Measurements from ENCODE around the gene DHRS1. TPM values are rescaled to one million over a fixed set of nuclear protein-coding genes. Genes with fewer than 3 reads are reported as not detected.

Gene DHRS1
- total and polyA plus RNA-seq, 3 donors from 2014 or later, result 19.2 to 24.6 (median 22.5) TPM

DNA sequence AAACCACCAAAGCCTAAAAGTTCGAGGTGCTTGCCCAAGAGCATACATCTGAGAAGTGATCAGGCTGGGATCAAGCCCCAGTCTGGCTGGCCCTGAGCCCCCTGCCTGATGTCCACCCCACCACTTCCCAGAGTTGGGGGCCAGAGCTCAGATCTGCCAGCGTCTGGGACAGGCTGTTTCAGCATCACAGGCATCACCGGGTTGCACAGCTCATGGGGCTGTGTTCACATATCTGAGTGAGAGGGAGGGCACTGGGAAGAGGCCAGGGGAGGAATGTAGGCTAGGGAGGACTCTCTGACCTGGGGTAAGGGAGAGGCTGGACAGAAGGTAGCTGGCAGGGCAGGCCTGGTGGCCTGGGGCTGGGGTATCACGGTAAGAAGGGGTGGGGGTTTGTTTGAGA is 42.6 kb downstream of the DHRS1 start:
- WGBS, 2 donors, result 76 to 83% methylated on average over 4 of the region's 4 CpGs
- intact Hi-C loops (cut with DNase I; ENCODE audit: low total_unique reads), result no loop called here
- Histone ChIP-seq H3K27me3 (no peaks in the 10 kb centered on the region), H3K9me3 (no peaks in the 10 kb centered on the region), H3K27ac (no peak overlapping the region), H3K4me3 (no peak overlapping the region), H3K4me1 (no peaks in the 10 kb centered on the region), H3K36me3 (ENCODE audit: low read depth, missing control alignments) (no peaks in the 10 kb centered on the region)
- no peak for DNase-seq
- TF ChIP-seq, protein P1, sequence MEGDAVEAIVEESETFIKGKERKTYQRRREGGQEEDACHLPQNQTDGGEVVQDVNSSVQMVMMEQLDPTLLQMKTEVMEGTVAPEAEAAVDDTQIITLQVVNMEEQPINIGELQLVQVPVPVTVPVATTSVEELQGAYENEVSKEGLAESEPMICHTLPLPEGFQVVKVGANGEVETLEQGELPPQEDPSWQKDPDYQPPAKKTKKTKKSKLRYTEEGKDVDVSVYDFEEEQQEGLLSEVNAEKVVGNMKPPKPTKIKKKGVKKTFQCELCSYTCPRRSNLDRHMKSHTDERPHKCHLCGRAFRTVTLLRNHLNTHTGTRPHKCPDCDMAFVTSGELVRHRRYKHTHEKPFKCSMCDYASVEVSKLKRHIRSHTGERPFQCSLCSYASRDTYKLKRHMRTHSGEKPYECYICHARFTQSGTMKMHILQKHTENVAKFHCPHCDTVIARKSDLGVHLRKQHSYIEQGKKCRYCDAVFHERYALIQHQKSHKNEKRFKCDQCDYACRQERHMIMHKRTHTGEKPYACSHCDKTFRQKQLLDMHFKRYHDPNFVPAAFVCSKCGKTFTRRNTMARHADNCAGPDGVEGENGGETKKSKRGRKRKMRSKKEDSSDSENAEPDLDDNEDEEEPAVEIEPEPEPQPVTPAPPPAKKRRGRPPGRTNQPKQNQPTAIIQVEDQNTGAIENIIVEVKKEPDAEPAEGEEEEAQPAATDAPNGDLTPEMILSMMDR (IDR thresholded peaks at IDR 0.05), result no peak
- TF ChIP-seq POLR2A (IDR thresholded peaks at IDR 0.05), result no peak

DNA sequence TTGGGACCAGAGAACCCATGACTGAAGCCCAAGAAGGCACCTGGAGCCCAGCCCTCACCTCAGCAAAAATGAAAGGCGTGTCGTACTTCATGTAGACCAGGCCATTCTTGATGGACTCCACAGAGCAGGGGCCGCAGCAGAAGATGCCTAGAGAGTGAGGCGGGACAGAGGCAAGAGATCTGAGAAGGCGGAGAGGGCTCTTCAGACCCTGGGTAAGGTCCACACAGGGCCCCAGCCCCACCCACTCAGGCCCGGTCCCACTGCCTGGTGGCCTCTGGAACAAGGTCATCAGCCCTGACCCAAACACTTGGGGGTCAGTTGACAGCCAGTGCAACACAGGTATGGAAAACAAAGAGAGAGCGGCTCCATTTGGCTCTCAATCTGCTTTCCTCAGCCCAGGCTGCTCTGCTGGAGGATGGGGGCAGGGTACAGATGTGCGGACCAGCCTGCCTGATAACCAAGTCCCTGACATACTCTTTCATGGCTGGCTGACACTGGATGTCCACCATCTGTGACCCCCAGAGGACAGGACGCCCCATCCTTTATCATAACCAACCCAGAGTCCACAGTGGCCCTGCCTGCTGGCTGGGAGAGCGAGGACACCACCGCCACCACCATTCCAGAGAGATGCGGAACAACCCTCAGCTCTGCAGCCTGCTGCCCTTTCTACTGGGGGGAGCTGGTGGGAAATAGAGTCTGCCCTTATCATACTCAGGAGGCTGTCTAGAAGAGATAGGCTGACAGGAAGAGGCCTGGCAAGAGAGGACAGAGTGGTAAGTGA is 43.5 kb downstream of the DHRS1 start:
- no peak overlapping the region for H3K4me3 ChIP-seq
- intact Hi-C loops (cut with DNase I; ENCODE audit: low total_unique reads), result no loop called here
- TF ChIP-seq POLR2A (IDR thresholded peaks at IDR 0.05), result no peak
- TF ChIP-seq, protein P1 (IDR thresholded peaks at IDR 0.05), result no peak
- no peaks in the 10 kb centered on the region for H3K9me3 ChIP-seq
- no peak overlapping the region for H3K27ac ChIP-seq
- no peaks in the 10 kb centered on the region for H3K27me3 ChIP-seq
- 93 to 98% methylated on average over 9 to 12 of the region's 12 CpGs for WGBS, 2 donors
- H3K4me1 ChIP-seq, result no peaks in the 10 kb centered on the region
- H3K36me3 ChIP-seq (ENCODE audit: low read depth, missing control alignments), result no peaks in the 10 kb centered on the region
- DNase-seq, result no peak

DNA sequence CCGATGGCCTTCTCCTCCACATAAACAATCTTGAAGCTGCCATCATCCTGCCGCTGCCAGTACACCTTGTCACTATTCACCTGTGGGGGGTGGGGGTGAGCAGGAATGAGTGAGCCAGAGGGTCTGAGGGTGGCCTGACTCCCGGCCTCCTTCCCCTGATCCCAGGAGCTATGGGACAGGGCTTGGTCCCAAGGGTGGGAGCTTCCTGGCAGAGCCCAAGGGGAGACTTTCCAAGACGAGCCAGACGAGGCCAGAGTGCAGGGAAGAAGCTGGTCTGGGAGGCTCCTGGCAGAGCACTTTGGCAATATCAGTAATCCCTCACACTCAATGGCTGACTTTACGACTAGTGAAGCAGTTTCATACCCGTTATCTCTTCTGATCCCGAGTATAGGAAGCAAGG is 44.1 kb downstream of the DHRS1 start:
- Histone ChIP-seq H3K27ac (no peak overlapping the region), H3K4me3 (no peak overlapping the region), H3K27me3 (no peaks in the 10 kb centered on the region), H3K9me3 (no peaks in the 10 kb centered on the region), H3K36me3 (ENCODE audit: low read depth, missing control alignments) (no peaks in the 10 kb centered on the region), H3K4me1 (no peaks in the 10 kb centered on the region)
- 89 to 94% methylated on average over 6 to 8 of the region's 8 CpGs for WGBS, 2 donors
- TF ChIP-seq POLR2A (IDR thresholded peaks at IDR 0.05), result no peak
- TF ChIP-seq, protein P1 (IDR thresholded peaks at IDR 0.05), result no peak
- intact Hi-C loops (cut with DNase I; ENCODE audit: low total_unique reads), result no loop called here
- DNase-seq, result no peak

DNA sequence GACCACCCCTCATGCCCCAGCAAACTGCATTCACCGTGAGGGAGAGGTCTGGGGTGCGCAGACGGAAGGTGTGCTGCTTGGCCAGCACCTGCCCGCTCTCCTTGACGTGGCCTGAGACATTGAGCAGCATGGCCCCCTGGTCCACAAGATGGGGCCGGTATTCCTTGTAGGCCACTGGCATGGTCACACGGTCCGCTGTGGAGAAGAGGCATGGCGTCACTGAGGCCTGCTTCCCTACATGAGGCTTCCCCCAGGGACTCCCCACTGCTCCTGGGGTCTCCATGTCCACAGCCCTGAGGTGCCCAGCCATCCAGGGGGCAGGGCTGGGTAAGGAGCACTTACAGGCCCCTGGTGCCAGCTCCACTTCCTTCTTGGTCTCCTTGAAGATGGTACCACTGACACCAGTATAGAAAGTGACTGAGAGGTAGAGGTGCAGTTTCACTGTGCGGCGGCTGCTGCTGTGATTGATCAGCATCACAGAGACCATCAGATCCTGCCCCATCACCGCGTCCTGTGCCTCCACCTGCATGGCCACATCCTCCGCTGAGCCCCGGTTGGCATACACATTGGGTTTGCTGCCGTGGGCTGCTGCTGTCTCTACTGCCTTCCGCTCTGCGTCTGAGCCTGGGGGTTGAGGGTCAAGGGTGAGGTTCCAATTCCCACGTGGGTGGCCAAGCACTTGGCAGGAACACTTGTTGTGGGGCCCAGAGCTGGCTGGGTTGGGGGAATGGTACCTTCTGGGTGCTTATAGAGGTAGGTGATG is 44.8 kb downstream of the DHRS1 start:
- Histone ChIP-seq H3K4me3 (no peak overlapping the region), H3K4me1 (no peaks in the 10 kb centered on the region), H3K27me3 (no peaks in the 10 kb centered on the region), H3K9me3 (no peaks in the 10 kb centered on the region), H3K36me3 (ENCODE audit: low read depth, missing control alignments) (no peaks in the 10 kb centered on the region), H3K27ac (no peak overlapping the region)
- DNase-seq, result no peak
- TF ChIP-seq, protein P1 (IDR thresholded peaks at IDR 0.05), result no peak
- TF ChIP-seq POLR2A (IDR thresholded peaks at IDR 0.05), result no peak
- intact Hi-C loops (cut with DNase I; ENCODE audit: low total_unique reads), result no loop called here
- WGBS, 2 donors, result 94% methylated on average over 19 of the region's 19 CpGs; no CpG with 5 or more reads in 1 of the 2 donors

All from testis (tissue), 3 donors.